IPS-15b (cell line): ENCODE data around the gene TTC16.
"Not testable (repeated sequence)": the region's sequence is repeated elsewhere in the genome, so short reads cannot be mapped to it uniquely, and the experiment has no call there.

Experiments used
- H3K27me3 ChIP-seq: one replicate; pipeline ENCODE4 v1.6.1; 2013; ENCODE audit warnings: low read length; ENCODE audit not compliant: control insufficient read depth, insufficient read depth
- H3K36me3 ChIP-seq: one replicate; pipeline ENCODE4 v1.6.1; 2013; ENCODE audit warnings: low read length; ENCODE audit not compliant: control insufficient read depth, insufficient read depth
- H3K4me1 ChIP-seq: one replicate; pipeline ENCODE4 v1.6.1; 2013; ENCODE audit warnings: mild to moderate bottlenecking, low read length; ENCODE audit not compliant: control insufficient read depth, insufficient read depth
- H3K4me3 ChIP-seq: one replicate; pipeline ENCODE4 v1.5.1; 2013; ENCODE audit warnings: low read depth, low read length
- H3K9ac ChIP-seq: one replicate; pipeline ENCODE4 v1.6.1; 2013; ENCODE audit warnings: low read depth, mild to moderate bottlenecking, low read length
- H3K9me3 ChIP-seq: one replicate; pipeline ENCODE4 v1.6.1; 2013; ENCODE audit warnings: mild to moderate bottlenecking, low read length; ENCODE audit not compliant: control insufficient read depth, insufficient read depth

Gene TTC16

GRCh38 chr9:127754099-127755060, 38.5 kb downstream of the TTC16 start:
- Histone ChIP-seq H3K27me3 (peaks cover 33% of the 10 kb centered on the region), H3K4me1 (peaks cover 5% of the 10 kb centered on the region), H3K9me3 (no peaks in the 10 kb centered on the region), H3K9ac (no peak overlapping the region), H3K36me3 (peaks cover 1% of the 10 kb centered on the region), H3K4me3 (peak overlapping the region; percentile 75)

GRCh38 chr9:127755061-127756060, 39.5 kb downstream of the TTC16 start:
- Histone ChIP-seq H3K4me1 (peaks cover 5% of the 10 kb centered on the region), H3K9me3 (no peaks in the 10 kb centered on the region), H3K9ac (no peak overlapping the region), H3K4me3 (peak overlapping the region; percentile 75), H3K36me3 (no peaks in the 10 kb centered on the region), H3K27me3 (peaks cover 33% of the 10 kb centered on the region)

- Histone ChIP-seq H3K27me3 (peaks cover 33% of the 10 kb centered on the region), H3K9me3 (no peaks in the 10 kb centered on the region), H3K9ac (no peak overlapping the region), H3K4me1 (peaks cover 5% of the 10 kb centered on the region), H3K4me3 (no peak overlapping the region), H3K36me3 (no peaks in the 10 kb centered on the region)
Observed at GRCh38 chr9:127756233-127756632, 40.4 kb downstream of the TTC16 start.

- not testable (repeated sequence) for H3K9ac ChIP-seq, H3K9me3 ChIP-seq, H3K4me1 ChIP-seq, H3K36me3 ChIP-seq, H3K4me3 ChIP-seq
- peaks cover 30% of the 10 kb centered on the region for H3K27me3 ChIP-seq
Observed at GRCh38 chr9:127756776-127757175, 40.9 kb downstream of the TTC16 start.

GRCh38 chr9:127758843-127759242, 43.0 kb downstream of the TTC16 start:
- Histone ChIP-seq H3K4me3 (no peak overlapping the region), H3K4me1 (peaks cover 8% of the 10 kb centered on the region), H3K27me3 (peaks cover 11% of the 10 kb centered on the region), H3K36me3 (no peaks in the 10 kb centered on the region), H3K9me3 (no peaks in the 10 kb centered on the region), H3K9ac (no peak overlapping the region)

- Histone ChIP-seq H3K36me3 (no peaks in the 10 kb centered on the region), H3K9me3 (no peaks in the 10 kb centered on the region), H3K9ac (no peak overlapping the region), H3K4me1 (peaks cover 5% of the 10 kb centered on the region), H3K4me3 (no peak overlapping the region), H3K27me3 (peaks cover 5% of the 10 kb centered on the region)
Observed at GRCh38 chr9:127761061-127761460, 45.2 kb downstream of the TTC16 start.

- Histone ChIP-seq H3K4me1 (peaks cover 5% of the 10 kb centered on the region), H3K9me3 (no peaks in the 10 kb centered on the region), H3K27me3 (peaks cover under 1% of the 10 kb centered on the region), H3K4me3 (no peak overlapping the region), H3K9ac (no peak overlapping the region), H3K36me3 (no peaks in the 10 kb centered on the region)
Observed at GRCh38 chr9:127761491-127761956, 45.6 kb downstream of the TTC16 start.

- H3K4me3 ChIP-seq = no peak overlapping the region
- H3K9ac ChIP-seq = no peak overlapping the region
- H3K27me3 ChIP-seq = no peaks in the 10 kb centered on the region
- H3K9me3 ChIP-seq = no peaks in the 10 kb centered on the region
- H3K36me3 ChIP-seq = no peaks in the 10 kb centered on the region
- peaks cover 5% of the 10 kb centered on the region for H3K4me1 ChIP-seq
Observed at GRCh38 chr9:127762111-127762676, 46.3 kb downstream of the TTC16 start.

- Histone ChIP-seq H3K4me1 (peaks cover 5% of the 10 kb centered on the region), H3K36me3 (no peaks in the 10 kb centered on the region), H3K27me3 (no peaks in the 10 kb centered on the region), H3K4me3 (no peak overlapping the region), H3K9me3 (no peaks in the 10 kb centered on the region), H3K9ac (no peak overlapping the region)
Observed at GRCh38 chr9:127763918-127764384, 48.1 kb downstream of the TTC16 start.

- H3K9ac ChIP-seq = no peak overlapping the region
- no peaks in the 10 kb centered on the region for H3K9me3 ChIP-seq
- no peak overlapping the region for H3K4me3 ChIP-seq
- no peaks in the 10 kb centered on the region for H3K36me3 ChIP-seq
- no peaks in the 10 kb centered on the region for H3K27me3 ChIP-seq
- peaks cover 12% of the 10 kb centered on the region for H3K4me1 ChIP-seq
Observed at GRCh38 chr9:127765418-127765817, 49.5 kb downstream of the TTC16 start.

GRCh38 chr9:127767410-127767809, 51.5 kb downstream of the TTC16 start:
- no peak overlapping the region for H3K4me3 ChIP-seq
- no peaks in the 10 kb centered on the region for H3K9me3 ChIP-seq
- no peak overlapping the region for H3K9ac ChIP-seq
- no peaks in the 10 kb centered on the region for H3K36me3 ChIP-seq
- H3K4me1 ChIP-seq = peaks cover 19% of the 10 kb centered on the region
- no peaks in the 10 kb centered on the region for H3K27me3 ChIP-seq
